CD14-positive monocyte (primary cell): Measurements from ENCODE around the gene PLCB1. TPM values are rescaled to one million over a fixed set of nuclear protein-coding genes. Genes with fewer than 3 reads are reported as not detected.

Experiments
- DNase-seq, 3 donors: peaks; one replicate each; pipeline ENCODE4 v3.0.0-alpha.2; 2011 to 2022
- H2AFZ ChIP-seq: 2 replicates; pipeline ENCODE4 v1.6.0; 2012; ENCODE audit warnings: mild to moderate bottlenecking, low read depth, low read length, inconsistent platforms; ENCODE audit not compliant: insufficient read depth, poor library complexity, severe bottlenecking
- H3K27ac ChIP-seq, 2 donors: 1 replicate in 1 of 2; 2 replicates in 1 of 2; pipeline ENCODE4 v1.5.1; 2012 to 2013; ENCODE audit warnings: low read length in 2 of 2, control low read depth in 1 of 2, inconsistent platforms in 1 of 2, low read depth in 1 of 2, mild to moderate bottlenecking in 1 of 2
- H3K27me3 ChIP-seq, 2 donors: one replicate each; pipeline versions ENCODE4 v1.6.0 to v1.6.1; 2011 to 2013; ENCODE audit warnings: low read length in 2 of 2; ENCODE audit not compliant: control insufficient read depth in 2 of 2, insufficient read depth in 2 of 2
- H3K36me3 ChIP-seq, 2 donors: replicated peaks in 1 of 2; 1 replicate in 1 of 2; 2 replicates in 1 of 2; pipeline versions ENCODE4 v1.5.1 to v1.6.1; 2012 to 2013; ENCODE audit warnings: low read length in 2 of 2, control low read depth in 1 of 2, inconsistent platforms in 1 of 2, mild to moderate bottlenecking in 1 of 2; ENCODE audit not compliant: insufficient read depth in 2 of 2, control insufficient read depth in 1 of 2
- H3K4me1 ChIP-seq, 2 donors: 1 replicate in 1 of 2; 2 replicates in 1 of 2; pipeline versions ENCODE4 v1.5.1 to v1.6.1; 2012 to 2013; ENCODE audit warnings: low read length in 2 of 2, control low read depth in 1 of 2, inconsistent platforms in 1 of 2, mild to moderate bottlenecking in 1 of 2, moderate library complexity in 1 of 2; ENCODE audit not compliant: insufficient read depth in 2 of 2, control insufficient read depth in 1 of 2
- H3K4me2 ChIP-seq: replicated peaks from 2 replicates; pipeline ENCODE3; 2012; ENCODE audit warnings: low read length, moderate library complexity, mild to moderate bottlenecking; ENCODE audit not compliant: poor library complexity, severe bottlenecking; ENCODE audit errors: extremely low read depth
- H3K4me3 ChIP-seq, 3 experiments: fragments of 200-600 bp in 1 of 3; sonication (generic) in 1 of 3; replicated peaks in 1 of 3; 1 replicate in 2 of 3; 2 replicates in 1 of 3; pipeline ENCODE4 v1.5.1; 2011 to 2013; ENCODE audit warnings: low read length in 3 of 3, mild to moderate bottlenecking in 3 of 3, control low read depth in 2 of 3, low read depth in 2 of 3, inconsistent platforms in 1 of 3, moderate library complexity in 1 of 3
- H3K79me2 ChIP-seq: 2 replicates; pipeline ENCODE4 v1.6.0; 2012; ENCODE audit warnings: mild to moderate bottlenecking, control low read depth, inconsistent platforms, low read length, moderate library complexity; ENCODE audit not compliant: insufficient read depth
- H3K9ac ChIP-seq: 2 replicates; pipeline ENCODE4 v1.6.0; 2017; ENCODE audit warnings: low read length, mild to moderate bottlenecking; ENCODE audit not compliant: insufficient read depth, poor library complexity, severe bottlenecking
- H3K9me3 ChIP-seq, 2 donors: replicated peaks in 1 of 2; 1 replicate in 1 of 2; 2 replicates in 1 of 2; pipeline versions ENCODE4 v1.5.1 to v1.6.1; 2012 to 2013; ENCODE audit warnings: low read length in 2 of 2, control low read depth in 1 of 2; ENCODE audit not compliant: control insufficient read depth in 1 of 2, insufficient read depth in 1 of 2
- H4K20me1 ChIP-seq: 2 replicates; pipeline ENCODE4 v1.6.0; 2012; ENCODE audit warnings: mild to moderate bottlenecking, low read length, control low read depth, moderate library complexity; ENCODE audit not compliant: insufficient read depth
- H3K27ac Mint-ChIP-seq, 7 donors: one replicate each; pipeline ENCODE4 v1.8.0; 2020; ENCODE audit warnings: mild to moderate bottlenecking in 7 of 7, mixed read lengths in 7 of 7, moderate library complexity in 6 of 7, inconsistent platforms in 2 of 7
- H3K27me3 Mint-ChIP-seq, 3 donors: one replicate each; pipeline ENCODE4 v1.8.0; 2021 to 2022; ENCODE audit warnings: low read depth in 3 of 3, mild to moderate bottlenecking in 3 of 3, mixed read lengths in 3 of 3, moderate library complexity in 3 of 3, inconsistent platforms in 1 of 3
- H3K36me3 Mint-ChIP-seq, 2 donors: one replicate each; pipeline ENCODE4 v1.8.0; 2020; ENCODE audit warnings: mixed read lengths in 2 of 2, inconsistent platforms in 1 of 2, mild to moderate bottlenecking in 1 of 2
- H3K4me1 Mint-ChIP-seq: one replicate; pipeline ENCODE4 v1.8.0; 2020; ENCODE audit warnings: mild to moderate bottlenecking, mixed read lengths
- H3K4me3 Mint-ChIP-seq, 2 donors: one replicate each; pipeline ENCODE4 v1.8.0; 2020; ENCODE audit warnings: mild to moderate bottlenecking in 2 of 2, mixed read lengths in 2 of 2, moderate library complexity in 1 of 2
- H3K9me3 Mint-ChIP-seq, 7 donors: one replicate each; pipeline ENCODE4 v1.8.0; 2020 to 2022; ENCODE audit warnings: mixed read lengths in 7 of 7, mild to moderate bottlenecking in 6 of 7, moderate library complexity in 6 of 7, inconsistent platforms in 2 of 7
- WGBS: methylation state at CpG from one replicate; pipeline ENCODE4 v1.1.5; 2013; ENCODE audit warnings: missing lambda C conversion rate; ENCODE audit not compliant: insufficient coverage; 5-methylcytosine and 5-hydroxymethylcytosine counted together
- intact Hi-C, 2 donors: fragments of 100-400 bp; cut with micrococcal nuclease; formaldehyde crosslinking; loops; one replicate each; pipeline versions ENCODE4 v1.15.0 to v1.15.1; 2023
- polyA plus RNA-seq, 3 donors: library from polyadenylated mRNA; depleted of rRNA in 1 of 3; unstranded in 2 of 3; stranded (reverse) in 1 of 3; fragments of 300-500 nt in 2 of 3; fragments of >200 nt in 1 of 3; fragmentation: Illumina TruSeq in 2 of 3; gene quantifications; 1 replicate in 2 of 3; 2 replicates in 1 of 3; pipeline ENCODE4 v1.2.3, GENCODE V29; 2012 to 2021
- TF ChIP-seq, protein P1 (sequence below): fragments of 200-600 bp; IDR thresholded peaks from one replicate; pipeline ENCODE4 v1.8.0; 2022; ENCODE audit warnings: antibody characterized with exemption, mild to moderate bottlenecking

Gene PLCB1
- polyA plus RNA-seq, 3 donors = 8.6 to 16.4 (median 13.2) TPM

DNA sequence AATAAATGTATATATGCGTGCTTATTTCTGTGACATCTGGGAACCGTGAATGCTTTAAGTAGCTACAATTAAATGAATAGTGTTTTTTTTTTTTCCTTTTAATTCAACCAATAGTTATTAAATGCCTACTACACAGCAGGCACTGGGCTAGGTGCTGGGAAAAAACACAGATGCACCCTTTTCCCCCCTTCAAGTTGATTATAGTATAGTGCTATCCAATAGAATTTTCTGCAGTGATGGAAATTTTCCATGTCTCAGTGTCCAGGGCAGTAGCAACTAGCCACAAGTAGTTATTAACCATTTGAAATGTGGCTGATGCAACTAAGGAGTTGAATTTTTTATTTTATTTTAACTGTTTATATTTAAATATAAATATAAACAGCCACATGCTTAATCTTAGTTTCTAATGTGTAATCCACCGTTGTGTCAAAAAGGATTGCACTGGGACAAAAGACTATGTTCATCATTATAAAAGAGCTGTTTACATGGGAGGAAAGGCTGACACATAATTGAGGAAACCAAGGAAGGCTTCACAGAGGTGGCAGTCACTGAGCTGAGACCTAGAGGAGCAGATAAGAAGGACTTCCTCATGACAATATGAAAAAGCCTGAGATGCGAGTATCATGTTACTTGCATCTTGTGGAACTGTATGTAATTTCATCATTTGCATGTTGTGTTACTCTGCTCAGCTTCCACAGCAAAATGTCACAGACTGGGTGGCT, 675.6 kb downstream of the PLCB1 start:
- Mint-ChIP-seq H3K27me3 (peaks cover 0 to 2% (median 0%) of the 10 kb centered on the region in 3 donors), H3K36me3 (peaks cover 10 to 16% of the 10 kb centered on the region in 2 donors), H3K9me3 (no peaks in the 10 kb centered on the region), H3K27ac (no peak overlapping the region), H3K4me1 (peaks cover 2% of the 10 kb centered on the region), H3K4me3 (no peak overlapping the region)
- TF ChIP-seq, protein P1, sequence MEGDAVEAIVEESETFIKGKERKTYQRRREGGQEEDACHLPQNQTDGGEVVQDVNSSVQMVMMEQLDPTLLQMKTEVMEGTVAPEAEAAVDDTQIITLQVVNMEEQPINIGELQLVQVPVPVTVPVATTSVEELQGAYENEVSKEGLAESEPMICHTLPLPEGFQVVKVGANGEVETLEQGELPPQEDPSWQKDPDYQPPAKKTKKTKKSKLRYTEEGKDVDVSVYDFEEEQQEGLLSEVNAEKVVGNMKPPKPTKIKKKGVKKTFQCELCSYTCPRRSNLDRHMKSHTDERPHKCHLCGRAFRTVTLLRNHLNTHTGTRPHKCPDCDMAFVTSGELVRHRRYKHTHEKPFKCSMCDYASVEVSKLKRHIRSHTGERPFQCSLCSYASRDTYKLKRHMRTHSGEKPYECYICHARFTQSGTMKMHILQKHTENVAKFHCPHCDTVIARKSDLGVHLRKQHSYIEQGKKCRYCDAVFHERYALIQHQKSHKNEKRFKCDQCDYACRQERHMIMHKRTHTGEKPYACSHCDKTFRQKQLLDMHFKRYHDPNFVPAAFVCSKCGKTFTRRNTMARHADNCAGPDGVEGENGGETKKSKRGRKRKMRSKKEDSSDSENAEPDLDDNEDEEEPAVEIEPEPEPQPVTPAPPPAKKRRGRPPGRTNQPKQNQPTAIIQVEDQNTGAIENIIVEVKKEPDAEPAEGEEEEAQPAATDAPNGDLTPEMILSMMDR = no peak
- H3K27ac ChIP-seq = no peak overlapping the region
- intact Hi-C loops = no loop called here
- no peaks in the 10 kb centered on the region for H3K9me3 ChIP-seq
- DNase-seq = no peak
- H3K4me3 ChIP-seq = no peak overlapping the region
- H3K4me1 ChIP-seq = no peaks in the 10 kb centered on the region
- H3K36me3 ChIP-seq = peaks cover 0 to 3% of the 10 kb centered on the region in 2 donors
- H3K79me2 ChIP-seq = no peaks in the 10 kb centered on the region
- H3K9ac ChIP-seq = no peak overlapping the region
- H4K20me1 ChIP-seq = no peaks in the 10 kb centered on the region
- H3K27me3 ChIP-seq = no peaks in the 10 kb centered on the region
- H2AFZ ChIP-seq = no peak overlapping the region
- WGBS = no CpG with 5 or more reads among the region's 4 CpGs
- H3K4me2 ChIP-seq = no peak overlapping the region

DNA sequence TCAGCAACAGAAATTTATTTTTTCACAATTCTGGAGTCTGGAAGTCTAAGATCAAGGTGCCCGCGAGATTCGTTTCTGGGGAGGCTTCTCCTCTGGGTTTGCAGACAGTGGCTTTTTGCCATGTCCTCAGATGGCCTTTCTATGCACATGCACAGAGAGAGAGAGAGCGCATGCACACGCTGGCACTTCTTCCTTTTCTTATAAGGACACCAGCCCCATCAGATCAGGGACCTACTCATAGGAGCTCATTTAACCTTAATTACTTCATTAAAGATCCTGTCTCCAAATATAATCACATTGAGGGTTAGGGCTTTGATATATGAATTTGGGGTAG, 676.1 kb downstream of the PLCB1 start:
- DNase-seq = no peak
- no peak overlapping the region for H3K4me3 Mint-ChIP-seq
- no peaks in the 10 kb centered on the region for H4K20me1 ChIP-seq
- TF ChIP-seq, protein P1 = no peak
- no peaks in the 10 kb centered on the region for H3K9me3 Mint-ChIP-seq
- no peak overlapping the region for H3K27ac ChIP-seq
- H3K9me3 ChIP-seq = no peaks in the 10 kb centered on the region
- H3K27ac Mint-ChIP-seq = no peak overlapping the region
- no peak overlapping the region for H3K4me2 ChIP-seq
- peaks cover 0 to under 1% (median 0%) of the 10 kb centered on the region in 3 donors for H3K27me3 Mint-ChIP-seq
- 25% methylated on average over 3 of the region's 5 CpGs for WGBS
- H3K36me3 ChIP-seq = peaks cover 0 to 2% of the 10 kb centered on the region in 2 donors
- intact Hi-C loops = no loop called here
- H3K4me1 Mint-ChIP-seq = peaks cover 2% of the 10 kb centered on the region
- peaks cover 10 to 16% of the 10 kb centered on the region in 2 donors for H3K36me3 Mint-ChIP-seq
- no peak overlapping the region for H2AFZ ChIP-seq
- no peaks in the 10 kb centered on the region for H3K79me2 ChIP-seq
- H3K27me3 ChIP-seq = no peaks in the 10 kb centered on the region
- no peak overlapping the region for H3K9ac ChIP-seq
- no peak overlapping the region for H3K4me3 ChIP-seq
- no peaks in the 10 kb centered on the region for H3K4me1 ChIP-seq
